NT2/D1 (cell line): ENCODE data around the gene MMP11.

Experiments
- DNase-seq: peaks from one replicate; pipeline ENCODE4 v3.0.0-alpha.2; 2011; ENCODE audit warnings: low read depth, low spot score
- H3K27me3 ChIP-seq: 2 replicates; pipeline ENCODE4 v1.6.0; 2011; ENCODE audit warnings: mild to moderate bottlenecking; ENCODE audit not compliant: insufficient read length, insufficient read depth
- H3K36me3 ChIP-seq: 2 replicates; pipeline ENCODE4 v1.6.1; 2011; ENCODE audit warnings: mild to moderate bottlenecking, low read length, mixed read lengths; ENCODE audit not compliant: insufficient read depth, insufficient read length
- H3K4me1 ChIP-seq: 2 replicates; pipeline ENCODE4 v1.5.1; 2011; ENCODE audit not compliant: insufficient read depth, insufficient read length
- H3K4me3 ChIP-seq: 2 replicates; pipeline ENCODE4 v1.5.1; 2011; ENCODE audit warnings: low read depth; ENCODE audit not compliant: insufficient read length
- H3K9ac ChIP-seq: 2 replicates; pipeline ENCODE4 v1.6.0; 2011; ENCODE audit warnings: low read depth; ENCODE audit not compliant: insufficient read length
- H3K9me3 ChIP-seq: 2 replicates; pipeline ENCODE4 v1.5.1; 2011; ENCODE audit warnings: mild to moderate bottlenecking, low read length; ENCODE audit not compliant: insufficient read depth
- SUZ12 ChIP-seq: IDR thresholded peaks from 2 replicates; pipeline ENCODE4 v1.6.1; 2011; ENCODE audit not compliant: insufficient read length, insufficient read depth; ENCODE audit errors: extremely low read depth
- YY1 ChIP-seq: IDR thresholded peaks from 2 replicates; pipeline ENCODE4 v1.6.1; 2011; ENCODE audit not compliant: insufficient read length, insufficient read depth
- ZNF274 ChIP-seq: IDR thresholded peaks from 2 replicates; pipeline ENCODE4 v1.6.1; 2011; ENCODE audit warnings: mild to moderate bottlenecking, low read depth, low read length

Gene MMP11

GRCh38 chr22:23787600-23787896 is 14.9 kb downstream of the MMP11 start:
- H3K9ac ChIP-seq, result peak overlapping the region; percentile 72
- no peak for TF ChIP-seq SUZ12
- H3K4me1 ChIP-seq, result peaks cover 2% of the 10 kb centered on the region
- H3K9me3 ChIP-seq, result no peaks in the 10 kb centered on the region
- no peaks in the 10 kb centered on the region for H3K27me3 ChIP-seq
- peak overlapping the region; percentile 79 for H3K4me3 ChIP-seq
- H3K36me3 ChIP-seq, result peaks cover 37% of the 10 kb centered on the region
- no peak for DNase-seq

DNA sequence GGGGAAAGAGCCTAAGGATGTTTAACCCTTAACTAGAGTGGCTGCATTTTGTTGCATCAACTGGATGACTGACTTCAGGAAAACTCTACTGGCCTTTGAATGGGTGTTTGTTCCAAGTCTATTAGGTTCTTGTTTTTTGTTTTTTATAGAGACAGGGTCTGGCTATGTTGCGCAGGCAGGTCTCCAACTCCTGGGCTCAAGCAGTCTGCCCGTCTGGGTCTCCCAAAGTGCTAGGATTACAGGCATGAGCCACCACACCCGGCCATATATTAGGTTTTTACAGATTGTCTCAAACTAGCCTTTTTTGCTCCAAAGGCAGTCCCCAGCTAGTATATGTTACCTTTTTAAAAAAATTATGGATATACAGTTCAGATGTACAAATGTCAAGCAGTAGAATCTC is 15.3 kb downstream of the MMP11 start:
- Histone ChIP-seq H3K9me3 (no peaks in the 10 kb centered on the region), H3K4me1 (peaks cover 2% of the 10 kb centered on the region), H3K9ac (peak overlapping the region; percentile 72), H3K27me3 (no peaks in the 10 kb centered on the region), H3K36me3 (peaks cover 40% of the 10 kb centered on the region), H3K4me3 (peak overlapping the region; percentile 79)
- TF ChIP-seq SUZ12, result no peak
- no peak for TF ChIP-seq YY1
- no peak for TF ChIP-seq ZNF274
- DNase-seq, result no peak

DNA sequence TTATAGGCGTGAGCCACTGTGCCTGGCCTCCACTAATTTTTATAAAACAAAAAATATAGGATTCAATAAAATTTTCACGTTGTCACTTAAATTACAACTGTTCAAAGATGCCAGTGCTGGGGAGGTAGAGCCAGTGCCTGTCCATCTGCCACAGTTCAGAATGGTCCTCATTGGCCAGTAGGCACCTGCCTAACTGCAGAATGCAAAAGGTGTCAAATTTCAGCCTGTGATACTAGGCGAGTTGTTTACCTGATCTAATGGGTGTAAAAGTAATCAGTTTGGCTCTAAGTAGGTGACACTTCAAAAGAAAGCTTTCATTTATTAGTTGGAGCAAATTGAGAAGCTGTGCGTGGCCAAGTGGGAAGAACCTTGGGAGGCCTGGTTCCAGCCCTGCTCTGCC is 16.5 kb downstream of the MMP11 start:
- no peak for DNase-seq
- Histone ChIP-seq H3K4me1 (peaks cover 2% of the 10 kb centered on the region), H3K27me3 (no peaks in the 10 kb centered on the region), H3K4me3 (no peak overlapping the region), H3K9me3 (no peaks in the 10 kb centered on the region), H3K9ac (no peak overlapping the region), H3K36me3 (peaks cover 50% of the 10 kb centered on the region)
- TF ChIP-seq SUZ12 (no peak), YY1 (no peak), ZNF274 (no peak)

- TF ChIP-seq ZNF274 (no peak), YY1 (no peak), SUZ12 (no peak)
- no peak overlapping the region for H3K4me3 ChIP-seq
- peaks cover 2% of the 10 kb centered on the region for H3K4me1 ChIP-seq
- H3K9ac ChIP-seq, result no peak overlapping the region
- no peaks in the 10 kb centered on the region for H3K9me3 ChIP-seq
- no peak for DNase-seq
- no peaks in the 10 kb centered on the region for H3K27me3 ChIP-seq
- peaks cover 54% of the 10 kb centered on the region for H3K36me3 ChIP-seq
Measured at GRCh38 chr22:23789638-23790037, 17.0 kb downstream of the MMP11 start.

DNA sequence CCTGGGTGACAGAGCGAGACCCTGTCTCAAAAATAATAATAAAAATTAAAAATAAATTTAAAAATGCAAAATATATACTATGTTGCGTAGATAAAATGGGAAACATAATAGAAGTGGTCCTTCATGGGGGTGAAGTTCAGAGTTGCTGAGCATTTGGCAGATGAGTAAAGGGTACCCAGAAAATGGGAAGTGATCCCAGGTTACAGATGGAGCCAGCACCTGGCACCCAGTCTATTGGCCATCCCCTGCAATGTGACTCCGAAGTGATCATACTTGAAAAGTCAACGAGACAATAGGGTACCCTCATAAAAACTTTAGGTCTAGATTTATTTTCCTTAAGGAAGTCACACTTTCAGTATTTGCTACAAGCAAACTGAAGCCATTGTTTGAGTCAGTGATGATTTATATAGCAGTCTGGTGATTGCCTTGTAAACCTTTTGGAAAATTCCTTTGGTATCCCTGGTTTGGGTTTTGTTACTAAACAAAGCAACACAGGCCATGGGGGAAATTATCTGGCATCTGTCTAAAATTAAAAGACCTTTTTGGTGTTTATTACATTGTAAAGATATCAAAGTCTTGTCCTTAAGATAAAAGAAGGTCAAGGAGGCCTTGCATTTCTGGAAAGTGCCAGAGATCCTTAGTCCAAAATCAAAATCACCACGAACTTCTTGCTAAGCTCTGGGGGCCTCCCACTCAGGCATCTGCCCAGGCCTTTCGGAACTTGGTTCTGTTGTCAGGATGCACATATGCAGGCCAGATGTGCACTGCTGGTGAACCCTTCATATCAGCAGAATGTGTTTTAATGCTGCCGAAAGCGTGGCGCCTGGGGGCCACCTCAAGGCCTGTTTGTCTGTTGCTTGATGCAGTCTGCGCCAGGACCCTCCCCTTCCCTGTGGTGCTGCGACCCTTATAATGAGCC is 18.4 kb downstream of the MMP11 start:
- peaks cover 2% of the 10 kb centered on the region for H3K4me1 ChIP-seq
- TF ChIP-seq ZNF274 (no peak), YY1 (no peak), SUZ12 (no peak)
- H3K9me3 ChIP-seq, result no peaks in the 10 kb centered on the region
- DNase-seq, result no peak
- no peaks in the 10 kb centered on the region for H3K27me3 ChIP-seq
- H3K9ac ChIP-seq, result no peak overlapping the region
- no peak overlapping the region for H3K4me3 ChIP-seq
- peaks cover 62% of the 10 kb centered on the region for H3K36me3 ChIP-seq

DNA sequence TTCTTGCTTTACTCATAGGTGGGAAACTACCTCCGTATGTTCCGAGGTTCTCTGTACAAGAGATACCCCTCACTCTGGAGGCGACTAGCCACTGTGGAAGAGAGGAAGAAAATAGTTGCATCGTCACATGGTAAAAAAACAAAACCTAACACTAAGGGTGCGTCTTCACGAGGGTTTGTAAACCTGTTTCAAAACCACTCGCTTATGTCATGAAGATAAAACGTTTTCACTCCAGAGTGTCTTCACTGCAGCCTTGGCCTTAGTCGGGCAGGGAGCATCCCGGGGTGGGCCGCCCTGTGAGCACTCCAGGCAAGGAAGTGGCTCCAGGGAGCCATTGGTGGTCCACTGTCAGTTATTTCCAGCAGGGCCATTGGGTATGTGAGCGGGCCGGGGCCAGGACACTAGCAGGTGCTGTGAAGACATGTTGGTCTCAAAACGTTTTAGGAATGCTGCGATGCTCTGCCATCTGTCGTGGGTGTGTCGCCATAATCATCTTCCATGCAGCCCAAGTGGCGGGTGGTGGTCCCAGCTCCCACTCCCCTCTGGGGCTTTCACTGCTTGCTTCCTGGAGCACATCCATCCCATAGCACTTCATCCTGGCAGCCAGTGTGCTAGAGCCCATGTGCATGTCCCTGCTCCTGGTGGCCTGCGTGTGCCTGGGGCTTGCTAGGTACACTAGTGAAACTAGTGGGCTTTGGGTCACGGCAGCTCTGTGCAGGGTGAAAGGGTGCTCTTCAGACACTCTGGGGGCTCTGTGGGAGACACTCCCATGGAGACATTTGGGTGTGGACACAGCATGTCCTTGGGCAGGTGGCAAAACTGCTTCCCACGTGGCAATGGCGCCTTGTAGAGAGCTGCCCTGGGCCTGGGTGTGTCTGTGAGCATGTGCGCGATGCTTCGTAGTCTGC is 19.3 kb downstream of the MMP11 start:
- no peak overlapping the region for H3K9ac ChIP-seq
- TF ChIP-seq ZNF274 (no peak), YY1 (no peak), SUZ12 (no peak)
- peaks cover 2% of the 10 kb centered on the region for H3K4me1 ChIP-seq
- no peak for DNase-seq
- peaks cover 69% of the 10 kb centered on the region for H3K36me3 ChIP-seq
- H3K27me3 ChIP-seq, result no peaks in the 10 kb centered on the region
- no peak overlapping the region for H3K4me3 ChIP-seq
- H3K9me3 ChIP-seq, result no peaks in the 10 kb centered on the region

GRCh38 chr22:23793326-23793725 is 20.7 kb downstream of the MMP11 start:
- peaks cover 76% of the 10 kb centered on the region for H3K36me3 ChIP-seq
- no peak for DNase-seq
- no peak overlapping the region for H3K9ac ChIP-seq
- no peak for TF ChIP-seq YY1
- no peak for TF ChIP-seq ZNF274
- TF ChIP-seq SUZ12, result no peak
- no peaks in the 10 kb centered on the region for H3K27me3 ChIP-seq
- H3K4me3 ChIP-seq, result no peak overlapping the region
- H3K4me1 ChIP-seq, result peaks cover 2% of the 10 kb centered on the region
- no peaks in the 10 kb centered on the region for H3K9me3 ChIP-seq
